NOMO-1 (cell line): Measurements from ENCODE around the gene RUVBL2.
"Not testable (repeated sequence)": the region's sequence is repeated elsewhere in the genome, so short reads cannot be mapped to it uniquely, and the experiment has no call there.

Experiments
- DNase-seq, 2 experiments: peaks; one replicate each; lab custom pipeline; 2025; ENCODE audit not compliant: unreplicated experiment in 2 of 2; lab: John Stamatoyannopoulos, UW

RUVBL2 gene

DNA sequence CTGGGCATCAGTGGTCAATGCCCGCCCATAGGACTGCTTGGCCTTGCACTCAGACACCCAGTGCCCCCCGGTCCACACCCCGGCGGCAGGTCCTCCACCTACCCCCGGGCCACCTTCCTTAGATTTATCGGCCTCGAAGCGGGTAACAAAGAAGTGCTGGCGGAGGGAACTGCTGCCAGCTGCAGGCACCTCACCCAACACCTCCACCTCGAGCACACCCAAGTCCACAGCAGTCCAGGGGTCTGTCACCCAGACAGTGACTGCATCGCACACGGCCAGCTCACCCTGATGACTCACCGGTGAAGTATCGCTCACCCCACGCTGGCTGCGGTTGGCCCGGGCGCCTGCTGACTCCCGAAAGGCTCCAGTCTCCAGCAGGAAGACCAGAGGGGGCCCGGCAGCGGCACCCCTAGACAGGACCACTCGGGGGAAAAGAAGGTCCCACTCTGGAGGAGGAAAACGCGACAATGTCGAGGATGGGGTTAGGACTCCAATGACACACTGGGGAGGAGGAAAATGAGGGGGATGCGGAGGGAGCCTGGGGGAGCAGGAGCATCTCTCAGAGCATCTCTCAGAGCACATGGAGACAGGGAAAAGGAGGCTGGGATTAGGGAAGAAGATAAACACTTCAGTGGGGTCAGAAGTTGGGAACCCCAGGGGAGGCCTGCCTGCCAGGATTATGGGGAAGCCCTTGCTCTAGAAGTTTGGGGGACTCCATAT is 45.0 kb downstream of the RUVBL2 start:
- DNase-seq, result not testable (repeated sequence)

DNA sequence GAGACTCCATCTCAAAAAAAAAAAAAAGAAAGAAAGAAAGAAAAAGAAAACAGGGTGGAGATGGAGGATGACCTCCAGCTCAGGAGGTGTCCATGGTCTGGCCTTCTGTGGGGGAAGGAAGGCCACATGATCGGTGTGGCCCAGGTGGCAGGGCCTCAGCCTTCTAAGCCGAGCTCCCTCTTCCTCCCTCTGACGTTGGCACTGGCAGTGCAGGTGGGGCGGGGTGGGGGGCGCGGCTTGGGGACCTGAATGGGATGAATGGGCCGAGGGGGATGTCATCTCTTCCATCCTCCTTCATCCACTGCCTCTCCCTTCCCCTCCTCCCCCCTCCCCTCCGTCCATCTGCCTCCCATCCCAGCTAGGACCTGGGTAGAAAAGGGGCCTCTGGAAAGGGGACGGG is 46.0 kb downstream of the RUVBL2 start:
- DNase-seq, result not testable (repeated sequence)

DNA sequence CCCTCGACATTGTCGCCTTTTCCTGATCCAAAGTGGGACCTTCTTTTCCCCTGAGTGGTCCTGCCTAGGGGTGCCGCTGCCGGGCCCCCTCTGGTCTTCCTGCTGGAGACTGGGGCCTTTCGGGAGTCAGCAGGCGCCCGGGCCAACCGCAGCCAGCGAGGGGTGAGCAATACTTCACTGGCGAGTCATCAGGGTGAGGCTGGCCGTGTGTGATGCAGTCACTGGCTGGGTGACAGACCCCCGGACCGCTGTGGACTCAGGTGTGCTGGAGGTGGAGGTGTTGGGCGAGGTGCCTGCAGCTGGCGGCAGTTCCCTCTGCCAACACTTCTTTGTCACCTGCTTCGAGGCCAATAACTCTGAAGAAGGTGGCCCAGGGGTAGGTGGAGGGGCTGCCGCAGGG is 48.5 kb downstream of the RUVBL2 start:
- DNase-seq, result no peak

DNA sequence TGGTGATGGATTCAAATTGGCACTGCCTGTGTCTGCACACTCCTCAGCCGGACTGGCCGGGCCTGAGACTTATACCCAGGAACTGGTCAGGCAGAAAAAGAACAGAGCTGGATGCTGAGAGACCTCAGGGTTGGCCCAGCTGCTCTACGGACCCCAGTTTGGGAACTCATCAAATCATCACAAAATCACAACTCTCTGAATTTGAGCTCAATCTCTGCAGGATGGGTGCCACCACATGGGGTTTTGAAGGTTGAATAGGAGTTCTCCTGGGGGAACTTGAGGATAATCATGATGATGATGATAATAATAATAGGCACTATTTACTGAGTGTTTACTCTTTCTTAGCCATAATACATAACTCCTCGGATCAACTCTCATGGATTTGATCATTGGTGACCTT is 49.0 kb downstream of the RUVBL2 start:
- DNase-seq, result not testable (repeated sequence)

DNA sequence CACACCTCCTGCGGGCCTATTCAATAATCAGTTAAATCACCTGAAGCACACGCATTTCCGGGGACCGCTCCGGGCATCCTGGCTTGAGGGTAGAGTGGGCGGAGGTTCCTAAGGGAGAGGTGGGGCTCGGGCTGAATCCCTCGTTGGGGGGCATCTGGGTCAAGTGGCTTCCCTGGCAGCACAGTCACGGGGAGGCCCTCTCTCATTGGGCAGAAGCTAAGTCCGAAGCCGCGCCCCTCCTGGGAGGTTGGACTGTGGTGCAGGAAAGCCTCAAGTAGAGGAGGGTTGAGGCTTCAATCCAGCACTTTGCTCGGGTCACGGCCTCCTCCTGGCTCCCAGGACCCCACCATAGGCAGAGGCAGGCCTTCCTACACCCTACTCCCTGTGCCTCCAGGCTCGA is 49.9 kb downstream of the RUVBL2 start, which contains the start of gene CGB5:
TSS of gene CGB5 (plus strand) at position 301 of the 400 bp plus-strand sequence. CDS start 362 bp downstream, outside the sequence.
- not testable (repeated sequence) for DNase-seq

DNA sequence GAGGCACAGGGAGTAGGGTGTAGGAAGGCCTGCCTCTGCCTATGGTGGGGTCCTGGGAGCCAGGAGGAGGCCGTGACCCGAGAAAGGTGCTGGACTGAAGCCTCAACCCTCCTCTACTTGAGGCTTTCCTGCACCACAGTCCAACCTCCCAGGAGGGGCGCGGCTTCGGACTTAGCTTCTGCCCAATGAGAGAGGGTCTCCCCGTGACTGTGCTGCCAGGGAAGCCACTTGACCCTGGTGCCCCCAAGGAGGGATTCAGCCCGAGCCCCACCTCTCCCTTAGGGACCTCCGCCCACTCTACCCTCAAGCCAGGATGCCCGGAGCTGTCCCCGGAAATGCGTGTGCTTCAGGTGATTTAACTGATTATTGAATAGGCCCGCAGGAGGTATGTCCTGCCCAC is 55.3 kb downstream of the RUVBL2 start, which contains the start of gene CGB8:
TSS of gene CGB8 (minus strand) at position 101 of the 400 bp plus-strand sequence. CDS start 372 bp downstream, outside the sequence.
- not testable (repeated sequence) for DNase-seq

DNA sequence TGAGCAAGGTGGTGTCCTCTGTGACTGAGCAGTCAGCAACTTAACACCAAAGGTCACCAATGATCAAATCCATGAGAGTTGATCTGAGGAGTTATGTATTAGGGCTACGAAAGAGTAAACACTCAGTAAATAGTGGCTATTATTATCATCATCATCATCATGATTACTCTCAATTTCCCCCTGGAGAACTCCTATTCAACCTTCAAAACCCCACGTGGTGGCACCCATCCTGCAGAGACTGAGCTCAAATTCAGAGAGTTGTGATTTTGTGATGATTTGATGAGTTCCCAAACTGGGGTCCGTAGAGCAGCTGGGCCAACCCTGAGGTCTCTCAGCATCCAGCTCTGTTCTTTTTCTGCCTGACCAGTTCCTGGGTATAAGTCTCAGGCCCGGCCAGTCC is 56.1 kb downstream of the RUVBL2 start:
- DNase-seq, result not testable (repeated sequence)

DNA sequence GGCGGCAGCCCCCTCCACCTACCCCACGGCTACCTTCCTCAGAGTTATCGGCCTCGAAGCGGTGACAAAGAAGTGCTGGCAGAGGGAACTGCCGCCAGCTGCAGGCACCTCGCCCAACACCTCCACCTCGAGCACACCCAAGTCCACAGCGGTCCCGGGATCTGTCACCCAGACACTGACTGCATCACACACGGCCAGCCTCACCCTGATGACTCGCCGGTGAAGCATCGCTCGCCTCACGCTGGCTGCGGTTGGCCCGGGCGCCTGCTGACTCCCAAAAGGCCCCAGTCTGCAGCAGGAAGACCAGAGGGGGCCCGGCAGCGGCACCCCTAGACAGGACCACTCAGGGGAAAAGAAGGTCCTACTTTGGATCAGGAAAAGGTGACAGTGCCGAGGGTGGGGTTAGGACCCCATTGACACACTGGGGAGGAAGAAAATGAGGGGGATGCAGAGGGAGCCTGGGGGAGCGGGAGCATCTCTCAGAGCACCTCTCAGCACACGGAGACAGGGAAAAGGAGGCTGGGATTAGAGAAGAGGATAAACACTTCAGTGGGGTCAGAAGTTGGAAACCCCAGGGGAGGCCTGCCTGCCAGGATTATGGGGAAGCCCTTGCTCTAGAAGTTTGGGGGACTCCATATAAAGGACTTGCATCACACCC is 56.8 kb downstream of the RUVBL2 start:
- DNase-seq, result not testable (repeated sequence)

DNA sequence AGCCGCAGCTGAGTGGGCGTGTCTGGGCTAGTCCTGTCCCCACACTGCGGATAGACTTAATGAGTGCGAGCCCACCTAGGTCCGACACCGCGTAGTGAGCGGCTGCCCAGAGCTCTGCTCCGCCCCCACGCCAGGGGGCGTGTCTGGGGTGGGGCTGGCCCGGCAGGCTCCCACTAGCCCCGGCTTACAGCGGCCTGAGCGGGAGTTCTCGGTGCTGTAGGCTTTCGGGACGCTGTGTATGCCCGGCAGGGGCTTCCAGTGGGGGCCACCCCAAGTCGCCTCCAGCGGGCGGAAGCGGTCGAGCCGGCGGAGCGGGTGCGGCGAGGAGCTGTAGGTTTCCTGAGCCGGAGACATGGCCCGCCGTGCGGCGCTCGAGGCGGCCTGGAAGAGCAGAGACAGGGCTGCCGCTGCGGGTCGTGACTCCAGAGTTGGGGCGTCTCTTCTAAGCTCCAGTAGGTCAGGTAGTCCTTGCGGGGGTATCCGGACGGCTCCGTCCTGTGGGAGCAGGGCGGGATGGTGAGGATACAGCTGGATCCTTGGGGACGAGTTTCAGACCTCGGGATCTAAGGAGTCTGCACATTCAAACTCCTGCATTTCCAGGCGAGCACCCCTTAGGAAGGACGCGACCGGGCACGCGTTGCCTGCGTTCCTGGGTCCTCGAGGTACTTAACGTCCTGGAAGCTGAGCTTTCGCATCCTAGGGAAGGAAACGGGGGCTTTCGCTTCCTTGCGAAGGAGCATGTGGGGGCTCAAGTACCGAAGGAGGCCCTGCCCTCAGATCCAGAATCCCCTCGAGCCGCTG is 62.6 kb downstream of the RUVBL2 start:
- DNase-seq, result peak; percentile 42 to 57

DNA sequence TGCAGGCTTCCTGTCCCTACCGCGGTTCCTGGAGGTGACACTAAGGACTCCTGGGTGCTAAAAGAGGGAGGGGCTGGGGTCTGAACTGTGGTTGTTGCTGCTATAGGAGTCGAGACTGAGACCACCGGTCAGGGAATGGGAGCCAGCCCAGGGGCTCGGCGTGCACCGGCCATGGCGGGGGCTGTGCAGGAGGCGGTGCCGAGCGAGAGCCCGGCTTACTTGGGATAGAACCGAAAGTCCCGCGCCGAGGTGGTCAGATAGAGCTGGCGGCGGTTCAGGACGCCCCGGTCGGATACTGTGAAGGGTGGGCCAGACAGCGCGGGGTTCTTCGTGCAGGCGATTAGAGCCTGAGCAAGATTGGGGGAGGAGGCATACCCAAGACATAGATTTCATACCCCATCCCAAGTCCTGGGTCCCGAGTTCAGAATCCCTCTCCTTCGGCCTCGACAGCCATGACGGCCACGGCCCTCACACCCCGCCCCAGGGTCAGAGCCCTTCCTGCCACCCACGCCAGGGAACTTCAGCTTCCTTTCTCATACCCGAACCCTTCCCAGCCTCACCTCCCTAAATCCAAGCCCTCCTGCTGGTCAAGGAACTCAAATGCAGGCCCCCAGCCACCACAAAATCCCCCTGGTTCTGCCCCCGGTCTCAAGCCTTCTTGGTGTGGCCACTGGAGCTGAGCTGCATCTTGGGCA is 63.4 kb downstream of the RUVBL2 start:
- DNase-seq, result not testable (repeated sequence)

DNA sequence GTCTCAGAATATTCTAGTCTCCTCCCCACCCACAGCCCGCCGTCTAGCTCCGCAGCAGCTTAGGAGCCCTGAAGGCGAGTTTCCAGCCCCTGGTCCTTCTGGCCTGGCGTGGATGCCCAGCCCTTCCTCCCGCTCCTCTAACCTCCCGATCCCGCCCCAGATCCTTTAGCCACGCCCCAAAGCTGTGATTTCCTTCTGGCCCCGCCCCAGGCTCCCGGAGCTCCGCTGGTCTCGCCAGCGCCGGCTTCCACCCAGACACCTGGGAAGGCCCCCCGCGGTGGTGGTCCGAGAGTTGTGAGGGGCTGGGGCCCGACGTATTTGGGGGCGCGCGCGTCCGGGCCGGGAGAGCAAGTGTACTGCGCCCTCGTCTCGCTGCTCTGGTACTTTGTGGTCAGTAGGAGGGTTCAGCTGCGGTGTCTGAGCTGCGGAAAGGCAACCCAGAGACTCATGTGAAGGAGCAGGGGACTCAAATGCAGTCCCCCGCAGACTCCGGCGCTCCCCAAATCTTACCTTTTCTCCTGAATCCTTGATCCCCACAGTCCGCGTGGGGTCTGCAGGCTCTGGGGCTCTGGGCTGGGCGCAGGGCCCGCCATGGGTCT is 64.0 kb downstream of the RUVBL2 start, which contains the start of gene CGB7:
TSS of gene CGB7 (minus strand) at position 114 of the 599 bp plus-strand sequence. CDS start 2,374 bp downstream, outside the sequence.
- DNase-seq, result no peak

DNA sequence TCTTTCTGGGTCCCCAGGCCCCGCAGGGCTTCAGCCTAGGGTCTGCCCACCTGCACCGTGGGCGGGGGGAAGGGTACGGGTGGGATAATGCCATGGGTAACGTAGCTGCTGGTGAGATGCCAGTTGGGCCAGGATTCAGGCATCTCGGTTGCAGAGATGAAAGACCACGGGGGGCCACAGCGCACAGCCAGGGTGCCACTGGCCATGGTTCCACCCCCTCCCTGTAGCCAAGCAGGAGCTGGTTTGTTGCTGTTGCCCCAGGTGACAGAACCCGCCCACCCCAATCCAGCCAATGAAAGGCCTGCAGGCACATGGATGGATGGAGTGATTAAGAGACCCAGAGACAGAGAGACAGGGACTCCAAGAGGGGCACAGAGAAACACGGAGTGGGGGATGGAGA is 64.9 kb downstream of the RUVBL2 start:
- no peak for DNase-seq

DNA sequence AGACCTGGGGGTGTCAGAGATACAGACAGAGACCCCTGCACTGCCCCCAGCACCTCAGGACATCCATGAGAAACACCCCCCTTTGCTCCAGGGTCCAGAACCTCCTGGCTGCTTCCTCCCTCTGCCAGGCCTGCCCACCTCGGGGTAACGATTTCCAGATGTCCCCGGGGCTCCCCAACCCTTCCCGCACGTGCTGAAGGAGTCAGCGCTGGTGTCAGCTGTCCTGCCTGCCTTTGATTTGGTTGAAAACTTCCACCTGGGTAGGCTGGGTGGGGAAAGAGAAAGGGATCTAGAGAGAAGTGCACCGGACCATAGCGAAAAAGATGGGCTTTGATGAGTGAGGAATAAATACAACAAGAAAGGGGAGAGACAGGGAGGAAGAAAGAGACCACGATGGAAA is 65.4 kb downstream of the RUVBL2 start:
- no peak for DNase-seq

DNA sequence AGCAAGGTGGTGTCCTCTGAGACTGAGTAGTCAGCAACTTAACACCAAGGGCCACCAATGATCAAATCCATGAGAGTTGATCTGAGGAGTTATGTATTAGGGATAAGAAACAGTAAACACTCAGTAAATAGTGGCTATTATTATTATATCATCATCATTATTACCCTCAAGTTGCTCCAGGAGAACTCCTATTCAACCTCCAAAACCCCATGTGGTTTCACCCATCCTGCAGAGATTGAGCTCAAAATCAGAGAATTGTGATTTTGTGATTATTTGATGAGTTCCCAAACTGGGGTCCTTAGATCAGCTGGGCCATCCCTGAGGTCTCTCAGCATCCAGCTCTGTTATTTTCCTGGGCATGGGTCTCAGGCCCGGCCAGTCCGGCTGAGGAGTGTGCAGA is 67.3 kb downstream of the RUVBL2 start:
- no peak for DNase-seq

DNA sequence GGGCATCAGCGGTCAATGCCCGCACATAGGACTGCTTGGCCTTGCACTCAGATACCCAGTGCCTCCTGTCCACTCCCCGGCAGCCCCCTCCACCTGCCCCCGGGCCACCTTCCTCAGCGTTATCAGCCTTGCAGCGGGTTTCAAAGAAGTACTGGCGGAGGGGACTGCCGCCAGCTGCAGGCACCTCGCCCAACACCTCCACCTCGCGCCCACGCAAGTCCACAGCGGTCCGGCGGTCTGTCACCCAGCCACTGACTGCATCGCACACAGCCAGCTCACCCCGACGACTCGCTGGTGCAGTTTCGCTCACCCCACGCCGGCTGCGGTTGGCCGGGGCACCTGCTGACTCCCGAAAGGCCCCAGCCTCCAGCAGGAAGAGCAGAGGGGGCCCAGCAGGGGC is 67.8 kb downstream of the RUVBL2 start:
- no peak for DNase-seq

DNA sequence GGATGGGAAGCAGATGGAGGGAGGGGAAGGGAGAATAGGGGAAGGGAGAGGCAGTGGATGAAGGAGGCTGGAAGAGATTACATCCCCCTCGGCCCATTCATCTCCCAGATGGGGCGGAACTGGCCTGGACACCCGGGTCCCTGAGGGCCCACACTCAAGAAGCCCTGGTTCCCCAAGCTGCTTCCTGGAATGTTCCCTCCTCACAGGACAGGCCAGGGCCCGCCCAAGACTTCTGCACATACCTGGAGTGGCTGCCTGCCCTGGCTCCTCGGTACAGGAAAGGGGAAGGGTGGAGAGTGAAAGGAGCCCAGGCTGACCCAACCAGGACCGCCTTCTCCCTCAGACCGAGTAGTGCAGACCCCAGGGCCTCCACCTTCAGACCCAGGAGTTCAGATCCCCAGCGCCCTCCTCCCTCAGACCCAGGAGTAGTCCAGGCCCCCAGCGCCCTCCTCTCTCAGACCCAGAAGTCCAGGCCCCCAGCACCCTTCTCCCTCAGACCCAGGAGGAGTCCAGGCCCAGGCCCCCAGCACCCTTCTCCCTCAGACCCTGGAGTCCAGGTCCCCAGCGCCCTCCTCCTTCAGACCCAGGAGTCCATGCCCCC is 70.4 kb downstream of the RUVBL2 start:
- DNase-seq, result no peak

DNA sequence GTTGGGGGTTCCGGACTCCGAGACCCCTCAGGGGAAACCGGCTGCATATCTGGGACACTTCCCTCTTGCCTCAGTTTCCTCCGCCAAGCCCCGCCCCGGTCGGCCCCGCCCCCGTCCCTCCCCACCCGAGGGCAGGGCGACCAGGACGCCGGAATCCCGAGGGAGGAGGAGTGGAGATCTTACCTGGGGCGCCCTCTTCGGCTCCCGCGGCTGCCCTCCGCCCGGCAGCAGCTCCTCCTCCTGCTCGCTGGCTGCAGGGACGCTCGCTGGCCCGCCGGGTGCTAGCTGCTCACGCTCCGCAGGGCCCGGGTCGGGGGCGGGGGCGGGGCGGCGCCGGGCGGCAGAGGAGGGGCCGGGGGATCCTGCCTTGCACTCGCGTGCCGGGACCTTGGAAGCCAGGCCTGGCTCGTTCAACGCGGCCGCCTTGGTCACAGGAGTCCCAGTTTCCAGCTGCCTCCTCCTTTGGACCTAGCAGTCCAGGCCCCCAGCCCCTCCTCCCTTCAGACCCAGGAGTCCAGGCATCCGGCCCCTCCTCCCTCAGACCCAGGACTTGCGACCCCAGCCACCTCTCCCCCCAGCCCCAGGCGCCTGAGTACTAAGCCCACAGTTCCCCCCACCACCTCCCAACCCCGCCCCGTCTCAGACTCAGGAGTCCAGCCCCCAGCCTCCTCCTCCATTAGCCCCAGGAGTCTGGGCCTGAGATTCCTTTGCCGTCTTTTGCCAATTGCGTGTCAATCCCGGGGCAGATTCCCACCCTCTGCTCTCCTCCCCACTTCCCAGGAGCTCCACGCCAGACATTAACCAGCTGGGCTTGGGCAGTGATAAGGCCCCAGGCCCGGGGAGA is 71.3 kb downstream of the RUVBL2 start, which contains the start of gene NTF4:
TSS of gene NTF4 (minus strand) at position 51 of the 844 bp plus-strand sequence. CDS start 2,821 bp downstream, outside the sequence.
- no peak for DNase-seq
